22Rv1 (cell line): Measurements from ENCODE around the gene ANO2.
"Not testable (repeated sequence)": the region's sequence is repeated elsewhere in the genome, so short reads cannot be mapped to it uniquely, and the experiment has no call there.

Experiments
- H3K27ac ChIP-seq: fragments of 450-650 bp; 2 replicates; pipeline ENCODE4 v1.5.1; 2017
- CTCF ChIP-seq: fragments of 450-650 bp; IDR thresholded peaks from 2 replicates; pipeline ENCODE4 v1.5.1; 2017; ENCODE audit warnings: mild to moderate bottlenecking
- ZFX ChIP-seq: fragments of 450-650 bp; IDR thresholded peaks from 2 replicates; pipeline ENCODE4 v1.6.1; 2017; ENCODE audit warnings: antibody characterized with exemption, borderline replicate concordance

ANO2 gene

GRCh38 chr12:5900533-5901205 is 44.4 kb downstream of the ANO2 start:
- no peak for TF ChIP-seq ZFX
- no peak for TF ChIP-seq CTCF
- no peak overlapping the region for H3K27ac ChIP-seq

GRCh38 chr12:5900076-5900475 is 45.0 kb downstream of the ANO2 start:
- no peak overlapping the region for H3K27ac ChIP-seq
- TF ChIP-seq CTCF (no peak), ZFX (no peak)

- no peak for TF ChIP-seq CTCF
- no peak for TF ChIP-seq ZFX
- no peak overlapping the region for H3K27ac ChIP-seq
Measured at GRCh38 chr12:5899675-5900074, 45.4 kb downstream of the ANO2 start.

- TF ChIP-seq ZFX = no peak
- TF ChIP-seq CTCF = peak; percentile 42
- H3K27ac ChIP-seq = no peak overlapping the region
Measured at GRCh38 chr12:5898874-5899273, 46.2 kb downstream of the ANO2 start.

GRCh38 chr12:5889381-5890047 is 55.5 kb downstream of the ANO2 start:
- H3K27ac ChIP-seq = no peak overlapping the region
- TF ChIP-seq CTCF (peak; percentile 53), ZFX (no peak)

- TF ChIP-seq CTCF (no peak), ZFX (no peak)
- H3K27ac ChIP-seq = no peak overlapping the region
Measured at GRCh38 chr12:5888816-5889315, 56.2 kb downstream of the ANO2 start.

- not testable (repeated sequence) for H3K27ac ChIP-seq
Measured at GRCh38 chr12:5887819-5888218, 57.2 kb downstream of the ANO2 start.
